ENCODE results near the gene PAX2.

The PAX2 gene

DNA sequence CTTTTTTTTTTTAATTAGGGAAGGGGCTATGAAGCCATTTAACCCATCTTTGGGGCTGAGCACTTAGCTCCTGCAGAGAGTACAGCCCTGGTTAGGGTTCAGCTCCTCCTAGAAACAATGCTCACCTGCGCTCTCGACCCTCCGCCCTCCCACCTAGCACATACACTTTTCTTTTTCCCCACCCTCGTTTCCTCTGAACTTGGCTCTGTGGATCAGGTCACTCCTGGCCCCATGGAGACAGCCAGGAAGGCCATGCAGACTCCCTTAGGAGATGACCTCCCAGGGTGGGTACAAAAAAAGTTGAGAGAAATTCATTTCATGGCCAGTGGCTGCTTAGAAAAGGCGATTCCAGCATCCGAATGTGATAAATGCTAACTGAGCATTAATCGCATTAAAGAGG is 15.8 kb downstream of the PAX2 start:
- DNase-seq = no peak

DNA sequence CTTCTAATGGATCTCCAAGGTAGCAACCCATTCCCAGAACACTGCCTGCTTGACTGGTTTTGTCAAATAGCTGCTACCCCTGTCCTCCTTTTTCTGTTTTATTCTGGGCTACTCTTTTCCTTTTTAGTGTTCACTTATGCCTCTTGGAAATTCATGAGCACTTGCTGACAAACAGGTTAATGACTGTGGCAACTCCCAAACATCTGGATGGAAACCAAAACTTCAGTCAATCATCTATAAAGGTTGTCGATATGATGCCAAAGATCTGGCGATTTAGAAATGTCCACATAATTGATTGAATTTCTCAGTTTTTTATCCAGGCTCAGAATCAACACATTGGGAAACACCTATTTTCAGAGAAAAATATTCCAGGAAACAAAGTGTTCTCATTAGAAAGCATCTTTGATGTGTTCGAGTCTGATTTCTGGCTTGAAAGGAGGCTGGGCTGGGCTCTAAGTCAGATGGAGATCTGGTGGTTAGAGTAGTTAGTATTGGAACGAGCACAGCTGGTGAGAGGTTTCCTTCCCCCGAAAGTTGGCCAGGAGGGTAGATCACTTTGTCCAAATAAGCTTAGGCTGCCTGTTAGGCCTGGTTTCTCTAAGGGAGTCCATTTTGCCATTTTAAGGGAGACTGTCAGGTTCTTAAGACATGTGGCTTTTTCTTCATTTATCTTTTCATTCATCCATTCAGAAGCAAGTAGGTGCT is 17.8 kb downstream of the PAX2 start:
- DNase-seq = no peak

DNA sequence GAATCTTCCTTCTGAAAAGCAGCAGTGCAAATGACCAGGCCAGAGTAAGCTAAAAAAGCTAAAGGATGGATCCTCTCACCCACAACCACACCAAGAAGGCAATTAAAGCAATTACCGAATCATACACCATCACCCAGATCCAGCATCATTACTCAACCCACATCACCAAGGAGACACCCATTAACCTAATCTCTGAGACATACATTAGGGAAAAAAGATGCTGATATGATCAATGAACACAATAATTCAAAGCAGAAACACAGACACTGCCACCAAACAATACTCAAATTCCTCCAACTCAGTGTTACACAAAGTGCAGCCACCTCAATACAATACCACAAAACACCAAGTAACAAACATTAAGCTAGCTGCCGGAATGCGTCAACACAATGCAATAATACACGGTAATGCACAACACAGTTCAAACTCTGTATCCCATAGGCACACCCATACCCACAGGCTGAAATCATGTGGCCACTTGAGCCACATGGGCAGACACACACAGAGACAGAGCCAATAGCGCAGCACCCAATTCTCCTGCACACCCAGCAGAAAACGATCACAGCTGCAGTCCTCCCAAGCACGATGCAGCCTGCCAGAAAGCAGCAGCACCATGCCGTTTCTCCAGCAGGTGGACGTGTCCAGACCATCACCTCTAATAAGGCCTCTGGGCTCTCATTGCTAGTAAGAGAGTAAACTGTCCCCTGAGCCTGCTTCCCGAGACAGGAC is 21.5 kb downstream of the PAX2 start:
- no peak for DNase-seq

DNA sequence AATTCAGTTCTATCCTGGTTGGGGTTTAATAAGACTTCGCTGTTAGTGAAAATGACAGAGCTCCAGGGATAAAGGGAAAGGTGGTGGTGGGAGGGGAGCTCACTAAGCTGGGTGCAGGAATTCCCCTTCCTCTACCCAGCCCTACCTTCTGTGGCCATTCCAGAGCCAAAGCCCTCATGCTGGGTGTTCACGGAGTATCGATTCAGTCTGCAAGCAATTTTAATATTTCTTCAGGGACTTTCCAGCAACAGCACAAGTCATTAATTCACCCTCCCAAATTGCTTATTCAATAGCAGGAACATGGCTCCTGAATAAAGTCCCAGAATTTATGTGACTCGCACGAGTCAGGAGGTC is 22.0 kb downstream of the PAX2 start:
- no peak for DNase-seq

DNA sequence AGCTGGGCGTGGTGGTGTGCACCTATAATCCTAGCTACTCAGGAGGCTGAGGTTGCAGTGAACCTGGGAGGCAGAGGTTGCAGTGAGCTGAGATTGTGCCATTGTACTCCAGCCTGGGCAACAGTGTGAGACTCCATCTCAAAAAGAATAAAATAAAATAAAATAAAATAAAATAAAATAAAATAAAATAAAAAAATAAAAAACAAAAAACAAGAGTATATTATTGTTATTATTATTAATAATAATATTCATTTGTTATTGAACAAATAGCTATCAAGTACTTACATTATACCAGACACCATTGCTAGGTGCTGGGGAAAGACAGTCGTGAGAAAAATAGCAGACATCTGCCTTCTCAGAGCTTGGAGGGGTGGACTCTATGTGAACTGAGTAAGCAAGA is 24.1 kb downstream of the PAX2 start:
- DNase-seq = no peak

DNA sequence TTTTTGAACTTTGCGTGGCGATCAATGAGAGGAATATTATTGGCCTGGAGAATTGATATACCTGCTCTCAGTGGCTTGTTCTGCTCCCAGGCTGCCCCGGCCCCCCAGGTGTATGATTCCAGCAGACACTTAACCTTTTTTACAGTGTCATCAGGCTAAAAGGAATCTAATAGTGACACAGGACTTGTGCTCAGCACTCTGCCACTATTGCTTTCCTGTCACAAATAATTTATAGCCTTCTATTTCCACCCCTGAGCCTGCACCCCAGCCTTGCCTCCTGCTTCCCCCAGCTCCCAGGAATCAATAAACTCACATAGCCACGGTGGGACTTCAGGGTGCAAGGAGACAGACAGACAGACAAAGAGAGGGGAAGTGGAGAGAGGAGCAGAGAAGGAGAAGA is 28.3 kb downstream of the PAX2 start:
- DNase-seq = no peak

DNA sequence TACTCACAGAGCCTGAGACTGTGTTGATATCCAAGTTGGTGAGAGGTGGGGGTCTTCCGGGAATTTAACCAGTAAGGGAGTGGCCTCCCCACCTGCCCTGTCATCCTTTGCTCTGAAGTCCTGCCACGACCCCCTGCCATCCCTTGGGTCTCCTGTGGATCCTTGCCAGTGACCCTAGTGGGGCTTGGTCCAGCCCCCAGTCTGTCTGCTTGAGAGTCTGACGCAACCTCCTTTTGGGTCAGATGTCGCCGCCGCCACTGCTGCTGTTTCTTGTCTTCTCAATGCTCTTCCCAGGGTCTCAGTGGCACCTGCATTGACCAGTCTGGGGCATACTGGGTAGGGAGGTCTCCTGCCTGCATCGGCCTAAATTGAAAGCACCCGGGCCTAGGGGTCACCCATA is 28.8 kb downstream of the PAX2 start:
- DNase-seq = no peak

DNA sequence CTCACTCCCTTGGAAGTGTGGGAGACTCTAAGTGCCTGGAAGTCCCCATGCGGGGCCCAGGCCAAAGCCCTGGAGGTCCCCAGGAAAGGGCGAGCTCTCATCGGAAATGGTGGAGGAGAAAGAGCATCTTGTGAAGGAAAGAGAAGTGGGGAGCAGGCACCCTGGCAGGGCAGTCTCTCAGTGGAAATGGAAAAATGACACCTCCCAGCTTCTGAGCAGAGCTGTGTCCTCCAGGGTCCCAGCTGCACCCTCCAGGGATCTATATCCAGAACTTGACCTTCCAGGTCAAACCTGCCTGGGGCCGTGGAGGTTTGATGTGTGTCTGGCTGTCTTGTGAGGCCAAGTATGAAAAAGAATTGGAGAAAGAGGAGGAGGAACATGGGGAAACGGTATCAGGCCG is 29.5 kb downstream of the PAX2 start:
- no peak for DNase-seq

DNA sequence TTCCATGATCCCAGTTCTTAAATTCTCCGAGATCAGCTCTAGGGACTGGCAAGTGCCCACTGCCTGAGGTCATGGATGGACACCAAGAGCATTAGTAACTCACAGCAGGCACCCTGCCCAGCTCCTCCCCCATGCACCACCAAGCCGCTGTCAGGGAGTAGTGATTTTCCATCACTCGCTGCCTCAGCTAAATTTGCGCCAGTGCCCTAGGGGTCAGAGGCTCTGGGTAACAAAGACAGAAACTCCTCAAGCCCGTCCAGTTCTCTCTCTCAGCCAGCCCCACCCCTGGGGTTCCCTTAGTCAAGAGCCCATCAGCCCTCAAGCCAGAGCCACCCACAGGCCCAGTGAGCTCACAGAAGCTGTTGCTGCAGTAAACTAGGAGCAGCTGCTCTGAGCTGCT is 30.0 kb downstream of the PAX2 start:
- DNase-seq = no peak

DNA sequence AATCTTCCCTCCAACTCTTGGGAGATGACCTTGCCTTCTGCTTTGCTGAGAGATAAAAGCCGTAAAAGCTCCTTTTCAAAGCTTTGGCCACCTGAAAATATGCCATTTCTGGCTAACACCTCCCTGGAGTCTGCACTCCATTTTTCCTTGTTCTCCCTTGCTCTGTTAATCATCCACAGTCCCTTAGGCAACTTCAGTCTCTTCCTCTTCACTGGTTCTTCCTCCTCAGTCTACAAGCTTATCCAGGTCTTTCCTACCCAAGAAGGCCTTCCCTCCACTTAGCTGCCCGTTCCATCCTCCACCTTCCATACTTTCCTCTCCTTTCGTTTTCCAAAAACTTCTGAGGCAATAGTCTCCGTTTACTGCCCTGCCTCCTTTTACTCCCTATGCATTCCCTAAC is 30.5 kb downstream of the PAX2 start:
- no peak for DNase-seq

DNA sequence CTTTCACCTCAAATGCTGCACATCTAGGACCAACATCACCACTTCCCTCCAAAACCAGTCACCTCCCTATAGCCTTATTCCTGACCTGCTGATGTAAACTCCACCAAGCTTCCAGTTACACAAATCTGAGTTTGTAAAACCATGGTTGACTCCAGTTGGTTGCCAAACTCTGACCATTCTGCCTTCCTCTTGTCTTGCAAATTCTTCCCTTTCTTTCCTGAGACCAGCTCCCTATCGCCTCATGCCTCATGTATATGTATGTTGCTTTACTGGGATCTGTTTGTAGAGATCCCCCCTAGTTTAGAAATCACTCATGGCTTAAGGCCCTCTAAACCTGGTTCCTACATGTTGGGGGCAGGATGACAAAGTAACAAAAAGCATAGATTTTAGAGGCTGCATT is 31.3 kb downstream of the PAX2 start:
- no peak for DNase-seq

DNA sequence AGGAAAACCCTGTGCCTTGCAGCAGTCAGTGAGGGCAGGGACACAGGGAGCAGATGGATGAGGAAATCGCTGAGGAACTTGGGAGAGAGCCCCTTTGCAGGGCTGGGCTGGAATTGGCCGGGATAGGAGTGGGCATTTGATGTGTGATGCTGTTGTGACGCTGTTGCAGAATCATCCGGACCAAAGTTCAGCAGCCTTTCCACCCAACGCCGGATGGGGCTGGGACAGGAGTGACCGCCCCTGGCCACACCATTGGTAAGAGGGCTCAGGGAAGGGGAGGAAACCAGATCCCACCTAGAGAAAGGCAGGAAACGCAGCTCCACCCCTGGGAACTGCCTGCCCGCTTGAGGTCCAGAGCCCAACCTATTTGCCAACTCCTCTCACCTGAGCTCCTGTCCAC is 33.9 kb downstream of the PAX2 start:
- DNase-seq = no peak

DNA sequence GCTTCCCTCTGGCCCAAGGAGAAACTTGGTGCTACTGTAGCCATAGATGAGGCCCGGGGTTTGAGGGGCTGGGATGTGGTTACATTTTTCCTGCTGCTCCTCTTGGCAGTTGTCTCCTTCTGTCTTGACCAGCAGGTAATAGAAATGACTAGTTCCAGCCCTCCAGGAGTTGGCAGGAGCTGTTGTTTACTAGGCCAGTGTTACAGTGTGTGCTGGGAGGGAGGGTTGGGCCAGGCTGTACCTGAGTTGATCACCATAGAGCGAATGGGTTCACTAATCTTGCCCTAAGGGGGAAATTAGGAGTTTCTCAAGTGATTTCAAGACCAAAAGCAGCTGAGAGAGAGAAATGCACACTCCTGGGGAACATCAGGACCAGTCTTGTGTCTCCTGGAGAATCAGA is 34.9 kb downstream of the PAX2 start:
- DNase-seq = no peak

DNA sequence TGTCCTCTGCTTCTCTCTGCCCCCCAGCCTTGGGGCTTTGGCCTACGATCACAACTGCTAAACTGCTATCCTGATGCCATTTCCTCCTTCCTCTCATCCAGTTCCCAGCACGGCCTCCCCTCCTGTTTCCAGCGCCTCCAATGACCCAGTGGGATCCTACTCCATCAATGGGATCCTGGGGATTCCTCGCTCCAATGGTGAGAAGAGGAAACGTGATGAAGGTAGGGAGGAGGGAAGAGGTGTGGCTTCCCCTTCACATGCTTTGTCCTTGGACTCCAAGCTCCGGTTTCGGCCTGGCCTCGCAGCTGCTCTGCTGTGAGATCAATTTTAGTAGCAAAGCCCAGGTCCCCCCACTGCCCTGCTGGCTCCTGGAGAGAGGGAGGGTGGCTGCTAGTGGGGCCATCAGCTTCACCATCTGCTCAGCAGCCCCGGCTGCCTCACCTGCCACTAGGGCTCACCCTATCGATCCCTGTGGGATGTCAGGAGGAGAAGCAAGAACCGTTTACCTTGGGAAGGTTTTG is 35.8 kb downstream of the PAX2 start:
- DNase-seq = no peak

DNA sequence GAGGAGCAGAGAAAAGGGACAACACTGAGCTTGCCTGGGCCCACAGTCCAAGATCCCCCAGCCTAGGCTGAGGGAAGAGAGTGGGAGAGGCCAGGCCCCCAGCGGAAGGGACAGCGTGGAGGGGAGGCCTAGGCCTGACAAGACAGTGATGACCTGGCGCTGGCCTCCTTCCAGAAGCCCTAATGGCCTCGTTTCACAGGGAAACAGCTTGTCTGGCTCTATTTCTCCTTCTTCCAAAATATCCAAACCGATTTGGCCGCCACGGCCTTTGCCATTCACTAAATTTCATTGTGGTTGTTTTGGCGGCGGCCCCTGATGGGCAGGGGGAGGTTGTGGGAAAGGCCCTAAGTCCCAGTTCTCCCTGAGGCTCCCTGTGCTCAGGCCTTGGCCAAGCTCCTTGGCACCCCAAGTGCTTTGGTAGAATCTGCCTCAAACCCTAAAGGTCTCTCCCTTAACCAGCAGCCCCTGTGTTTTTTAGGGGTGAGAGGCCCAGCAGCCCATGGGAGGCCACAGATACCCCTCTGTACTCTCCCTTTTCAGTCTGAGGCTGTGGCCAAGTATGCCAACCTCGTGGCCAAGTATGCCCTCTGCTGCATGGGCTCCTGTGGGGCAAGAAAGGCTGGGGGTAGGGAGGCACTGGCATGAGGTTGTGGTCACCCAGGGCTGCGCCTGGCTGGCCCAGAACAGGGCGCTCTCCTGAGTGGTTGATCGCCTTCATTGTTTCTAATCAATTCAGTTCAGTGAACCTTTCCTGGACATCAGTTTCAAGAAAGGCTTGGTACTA is 37.3 kb downstream of the PAX2 start:
- DNase-seq = no peak

DNA sequence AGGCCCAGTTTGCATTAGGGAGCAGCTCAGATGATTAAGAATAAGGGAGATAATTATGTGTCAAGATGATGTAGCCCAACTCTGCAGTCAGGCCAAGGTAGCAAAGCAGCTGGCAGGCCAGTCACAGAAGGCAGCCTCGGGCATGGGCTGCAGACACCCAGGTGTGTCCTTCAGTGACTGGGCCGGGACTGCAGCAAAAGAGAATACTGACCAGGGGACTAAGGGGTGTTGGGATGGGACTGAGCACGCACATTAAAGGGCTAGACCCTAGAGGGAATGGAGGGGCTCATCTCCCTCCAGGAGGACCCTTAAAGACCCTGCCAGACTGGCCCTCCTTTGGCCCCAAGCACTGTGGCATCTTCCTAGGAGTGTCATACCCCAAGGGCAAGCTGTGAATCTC is 38.7 kb downstream of the PAX2 start:
- DNase-seq = no peak

DNA sequence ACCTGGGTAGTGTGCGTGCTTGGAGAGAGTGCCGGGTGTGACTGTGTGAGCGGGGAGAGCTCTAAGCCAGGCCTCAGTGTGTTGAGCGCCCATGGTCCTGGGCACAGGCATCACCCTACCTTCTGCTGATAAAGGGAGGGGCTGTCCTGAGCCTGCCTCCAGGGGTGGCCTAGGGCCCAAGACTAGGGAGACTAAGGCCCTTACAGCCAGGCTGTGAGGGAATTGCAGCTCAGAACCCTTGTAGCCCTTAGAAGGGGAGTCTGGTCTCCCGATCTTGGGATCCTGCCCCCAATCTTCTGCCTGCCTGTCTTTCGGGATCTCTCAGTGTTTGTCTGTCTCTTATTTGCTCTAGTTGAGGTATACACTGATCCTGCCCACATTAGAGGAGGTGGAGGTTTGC is 41.2 kb downstream of the PAX2 start:
- DNase-seq = no peak

DNA sequence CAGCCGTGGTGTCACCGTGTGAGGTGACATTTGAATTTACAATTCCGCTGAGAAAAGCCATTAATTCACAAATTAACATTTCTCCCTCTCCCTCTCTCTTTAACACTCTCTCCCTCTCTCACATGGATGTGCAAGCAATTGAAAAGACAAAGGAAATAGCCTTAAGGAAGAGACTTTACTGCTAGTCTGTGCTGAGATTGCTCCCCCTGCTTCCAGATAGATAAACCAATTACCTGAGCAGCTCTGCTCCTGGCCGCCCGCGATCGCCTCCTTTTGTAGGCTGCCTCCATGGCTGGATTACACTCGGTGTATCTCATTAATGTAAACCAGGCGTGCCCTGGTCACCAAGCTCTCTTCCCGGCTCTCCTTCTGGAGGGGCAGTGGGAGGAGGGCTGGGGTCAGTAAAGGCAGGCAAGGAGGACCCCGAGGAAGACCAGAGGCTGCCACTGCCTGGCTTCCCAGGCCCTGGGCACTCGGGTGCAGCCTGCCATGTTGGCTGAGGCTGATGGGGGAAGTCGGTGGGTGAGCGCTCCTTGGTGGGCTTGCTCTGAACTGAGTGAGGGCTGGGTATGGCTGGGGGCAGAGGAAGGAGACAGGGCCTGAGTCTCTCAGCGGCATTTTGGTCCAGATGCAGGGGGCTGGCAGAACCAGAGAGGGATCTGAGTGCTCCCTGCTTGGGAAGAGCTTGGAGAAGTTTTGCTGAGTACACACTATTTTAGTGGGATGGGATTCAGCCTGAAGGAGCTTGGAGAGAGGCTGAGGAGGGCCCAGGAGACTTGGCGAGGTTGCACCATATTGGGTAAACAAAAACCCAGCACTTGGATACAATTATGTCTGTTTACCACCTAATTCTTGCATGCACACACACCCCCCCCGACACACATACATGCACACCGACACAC is 42.9 kb downstream of the PAX2 start:
- no peak for DNase-seq

DNA sequence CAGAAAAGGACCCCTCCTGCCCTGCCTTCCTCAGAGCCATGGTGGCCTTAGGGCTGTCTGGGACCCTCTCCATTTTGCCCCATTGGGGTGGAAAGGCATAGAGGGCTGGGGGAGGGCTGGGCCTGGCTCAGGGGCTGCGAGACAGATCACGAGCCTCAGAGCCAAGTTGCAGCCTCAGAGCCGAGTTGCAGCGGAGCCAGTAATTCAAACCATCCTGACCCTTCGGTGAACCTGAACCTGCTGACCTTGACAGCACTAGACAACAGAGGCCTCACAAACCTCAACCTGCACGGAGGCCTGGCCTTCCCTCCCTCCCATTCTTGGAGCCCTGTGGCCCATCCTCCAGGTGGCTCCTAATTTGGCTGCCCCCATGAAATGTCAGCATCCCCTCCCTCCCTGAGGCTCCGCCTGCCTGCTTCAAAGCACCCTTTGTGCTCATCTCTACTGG is 45.4 kb downstream of the PAX2 start:
- DNase-seq = no peak

DNA sequence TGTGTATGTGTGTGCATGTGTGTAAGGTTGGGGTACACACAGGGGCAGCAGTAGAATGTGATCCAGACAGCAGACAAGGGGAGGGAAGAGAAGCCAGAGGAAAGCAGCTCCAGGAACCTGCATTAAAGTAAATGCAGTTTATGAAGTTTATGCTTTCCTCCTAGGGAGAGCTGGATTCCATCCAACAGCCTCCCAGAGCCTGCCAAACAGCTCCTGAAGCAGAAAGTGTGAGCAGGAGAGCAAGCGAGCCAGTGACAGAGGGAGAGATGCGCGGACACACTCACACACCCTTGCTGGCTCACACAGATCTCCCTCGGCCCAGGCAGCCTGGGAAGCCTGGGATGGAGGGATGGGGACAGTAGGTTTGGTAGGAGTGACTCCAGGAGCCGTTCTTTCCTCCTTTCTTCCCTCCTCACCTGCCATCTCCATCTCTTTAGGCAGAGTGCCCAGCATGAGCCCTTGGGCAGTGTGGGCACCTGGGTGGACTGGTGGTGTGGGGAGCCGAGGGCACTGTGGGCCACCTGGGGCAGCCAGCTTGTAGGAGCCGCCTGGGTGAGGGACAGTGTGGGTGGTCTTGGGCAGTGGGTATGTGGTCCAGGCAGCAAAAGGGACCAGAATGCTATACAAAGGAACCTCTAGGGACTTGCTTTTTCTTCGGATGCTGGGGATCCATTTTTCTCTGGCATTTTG is 46.1 kb downstream of the PAX2 start:
- DNase-seq = no peak

DNA sequence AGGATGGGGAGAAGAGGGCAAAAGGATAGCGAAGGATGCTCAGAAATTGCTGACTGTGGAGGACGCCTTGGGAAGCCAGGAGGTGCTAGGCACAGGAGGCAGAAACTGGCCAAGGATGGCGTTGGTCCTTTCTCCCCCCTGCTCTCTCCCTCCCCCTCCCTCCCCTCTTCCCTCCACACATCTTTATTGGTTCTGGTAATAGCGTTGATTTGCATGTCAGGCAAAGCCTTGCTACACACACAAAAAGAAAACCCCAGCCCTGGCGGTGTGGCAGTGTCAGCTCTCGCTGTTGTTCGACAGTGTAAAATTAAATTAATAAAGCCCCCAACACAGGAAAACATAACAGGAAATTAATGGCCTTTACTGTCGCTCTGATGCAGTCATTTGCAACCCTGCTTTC is 47.2 kb downstream of the PAX2 start:
- no peak for DNase-seq

DNA sequence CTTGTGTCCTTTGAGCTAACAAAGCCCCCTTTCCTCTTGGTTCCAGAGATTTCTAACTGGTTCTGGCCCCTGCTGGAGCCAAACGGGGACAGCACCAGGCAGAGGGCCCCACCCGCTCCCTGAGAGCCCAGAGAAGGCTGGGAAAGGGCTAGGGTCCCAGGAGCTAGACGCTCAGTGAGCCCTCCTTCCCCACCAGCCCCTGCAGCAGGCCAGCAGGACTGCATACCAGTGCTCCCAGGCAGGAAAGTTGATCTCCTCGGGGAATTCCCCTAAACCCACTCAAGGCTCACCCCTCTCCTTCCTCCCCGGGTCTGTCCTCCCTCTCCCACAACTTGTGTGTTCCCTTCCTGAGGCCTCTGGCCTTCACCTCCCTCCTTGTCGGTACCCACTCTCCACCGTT is 47.7 kb downstream of the PAX2 start:
- DNase-seq = no peak
